ENCODE results near the gene RIC8A.

- TF ChIP-seq CTCF (IDR thresholded peaks at IDR 0.05) (no peak), EZH2 (IDR thresholded peaks at IDR 0.05) (no peak), EZH2phosphoT487 (IDR thresholded peaks at IDR 0.05) (no peak)
Observed at GRCh38 chr11:257766-258493, 50.4 kb downstream of the RIC8A start.
